Lung microvascular endothelial cell (primary cell): Measurements from ENCODE around the gene EIF4G3. TPM values are rescaled to one million over a fixed set of nuclear protein-coding genes. Genes with fewer than 3 reads are reported as not detected.
A peak's percentile ranks its signal among the peaks of the same experiment; 100 is the strongest.
"Not testable (repeated sequence)": the region's sequence is repeated elsewhere in the genome, so short reads cannot be mapped to it uniquely, and the experiment has no call there.

ENCODE experiments used
- DNase-seq, 2 donors: peaks; one replicate each; pipeline versions ENCODE4 v3.0.0 to v3.0.0-alpha.2; 2010; ENCODE audit warnings: low read depth in 2 of 2
- total RNA-seq: library from RNA; depleted of rRNA; stranded (reverse); fragments of >200 nt; gene quantifications from 2 replicates; pipeline ENCODE4 v1.2.1, GENCODE V29; 2014

Gene EIF4G3, protein sequence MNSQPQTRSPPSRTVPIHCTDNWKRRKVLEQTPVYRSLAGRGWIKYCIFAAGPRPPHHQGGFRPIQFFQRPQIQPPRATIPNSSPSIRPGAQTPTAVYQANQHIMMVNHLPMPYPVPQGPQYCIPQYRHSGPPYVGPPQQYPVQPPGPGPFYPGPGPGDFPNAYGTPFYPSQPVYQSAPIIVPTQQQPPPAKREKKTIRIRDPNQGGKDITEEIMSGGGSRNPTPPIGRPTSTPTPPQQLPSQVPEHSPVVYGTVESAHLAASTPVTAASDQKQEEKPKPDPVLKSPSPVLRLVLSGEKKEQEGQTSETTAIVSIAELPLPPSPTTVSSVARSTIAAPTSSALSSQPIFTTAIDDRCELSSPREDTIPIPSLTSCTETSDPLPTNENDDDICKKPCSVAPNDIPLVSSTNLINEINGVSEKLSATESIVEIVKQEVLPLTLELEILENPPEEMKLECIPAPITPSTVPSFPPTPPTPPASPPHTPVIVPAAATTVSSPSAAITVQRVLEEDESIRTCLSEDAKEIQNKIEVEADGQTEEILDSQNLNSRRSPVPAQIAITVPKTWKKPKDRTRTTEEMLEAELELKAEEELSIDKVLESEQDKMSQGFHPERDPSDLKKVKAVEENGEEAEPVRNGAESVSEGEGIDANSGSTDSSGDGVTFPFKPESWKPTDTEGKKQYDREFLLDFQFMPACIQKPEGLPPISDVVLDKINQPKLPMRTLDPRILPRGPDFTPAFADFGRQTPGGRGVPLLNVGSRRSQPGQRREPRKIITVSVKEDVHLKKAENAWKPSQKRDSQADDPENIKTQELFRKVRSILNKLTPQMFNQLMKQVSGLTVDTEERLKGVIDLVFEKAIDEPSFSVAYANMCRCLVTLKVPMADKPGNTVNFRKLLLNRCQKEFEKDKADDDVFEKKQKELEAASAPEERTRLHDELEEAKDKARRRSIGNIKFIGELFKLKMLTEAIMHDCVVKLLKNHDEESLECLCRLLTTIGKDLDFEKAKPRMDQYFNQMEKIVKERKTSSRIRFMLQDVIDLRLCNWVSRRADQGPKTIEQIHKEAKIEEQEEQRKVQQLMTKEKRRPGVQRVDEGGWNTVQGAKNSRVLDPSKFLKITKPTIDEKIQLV (N-terminal part only)
- 23.3 and 30.2 TPM in 2 replicates for total RNA-seq

DNA sequence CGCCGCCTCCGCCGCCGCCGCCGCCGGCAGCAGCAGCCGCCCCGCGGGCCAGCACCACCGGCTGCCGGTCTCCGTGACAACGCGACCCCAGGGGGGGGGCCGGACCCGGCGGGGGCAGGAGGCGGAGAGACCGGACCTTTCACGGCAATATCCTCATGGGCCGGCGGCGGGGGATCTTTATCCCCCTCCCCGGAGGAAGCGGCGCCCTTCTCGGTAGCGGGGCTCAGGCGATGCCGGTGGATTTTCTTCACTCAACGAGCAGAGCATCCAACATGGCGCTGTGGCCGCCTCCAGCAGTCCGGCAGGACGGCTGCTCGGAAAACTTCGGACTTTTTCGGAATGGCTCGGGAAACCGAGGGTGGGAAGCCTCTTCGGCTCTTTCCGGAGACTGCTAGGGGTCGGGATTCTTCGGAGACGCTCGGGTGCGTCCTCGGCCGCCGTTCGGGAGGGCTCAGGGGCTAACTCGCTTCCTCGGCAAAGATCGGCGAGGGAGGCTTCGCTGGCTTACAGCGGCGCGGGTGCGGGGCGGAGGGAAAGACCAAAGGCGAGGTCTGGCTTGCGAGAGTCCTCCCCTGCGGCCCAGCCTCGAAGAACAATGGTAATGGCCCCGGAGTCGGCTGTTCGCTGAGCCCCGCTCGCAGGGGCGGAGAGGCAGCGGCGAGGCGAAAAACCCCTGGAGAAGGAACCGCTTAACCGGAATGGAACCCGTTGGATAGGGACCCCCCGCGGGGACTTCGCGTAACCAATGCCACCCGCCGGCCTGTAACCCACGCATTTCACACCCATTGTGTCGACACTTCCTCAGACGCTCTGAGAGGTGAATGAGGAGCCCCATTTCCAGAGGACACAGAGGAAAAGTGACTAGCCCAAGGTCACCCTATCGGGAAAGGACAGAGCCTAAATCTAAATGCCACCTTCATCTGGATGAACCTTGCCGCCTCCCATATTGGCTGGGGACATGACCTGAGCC is at the start of gene EIF4G3:
TSS of gene EIF4G3 (minus strand) at position 312 of the 970 bp plus-strand sequence. CDS start 174,155 bp downstream, outside the sequence.
- peak; percentile 96 to 97 for DNase-seq

DNA sequence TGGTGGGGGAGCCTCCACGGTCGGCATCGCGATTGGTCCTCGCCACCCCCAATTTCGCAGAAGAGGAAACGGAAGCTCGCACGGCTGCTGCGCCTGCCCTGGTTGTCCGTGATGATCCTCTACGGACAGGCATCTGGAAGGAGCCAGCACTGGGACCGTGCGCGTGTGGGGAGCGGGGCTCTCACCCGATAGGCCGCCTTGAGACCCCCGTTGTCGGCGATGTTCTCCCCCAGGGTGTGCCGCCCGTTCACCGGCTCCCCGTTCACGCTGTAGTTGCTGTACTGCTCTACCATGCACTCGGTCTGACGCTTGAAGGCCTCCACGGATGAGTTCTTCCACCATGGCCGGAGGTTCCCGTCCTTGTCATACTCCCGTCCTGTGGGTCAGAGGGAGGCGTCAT is 48.4 kb upstream of the EIF4G3 start:
- no peak for DNase-seq

DNA sequence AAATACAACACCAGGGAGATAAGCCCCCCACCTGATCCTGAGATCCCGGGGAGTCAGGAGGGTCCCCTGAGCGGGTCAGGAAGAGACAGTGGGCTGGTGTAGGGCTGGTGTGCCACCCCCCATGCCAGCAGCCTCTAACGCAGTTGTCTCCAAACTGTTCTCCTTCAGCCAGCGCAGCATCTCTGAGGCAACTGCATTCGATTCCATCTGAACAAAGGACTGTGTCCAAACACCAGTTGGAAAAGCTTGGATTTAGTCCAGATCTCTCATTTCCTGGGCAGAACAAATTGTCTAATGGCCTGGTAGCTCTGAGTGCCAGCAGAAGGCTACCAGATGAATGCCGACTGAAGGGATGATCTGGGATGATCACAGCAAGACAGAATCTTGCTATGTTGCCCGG is 44.1 kb upstream of the EIF4G3 start:
- peak; percentile 44 to 70 for DNase-seq

DNA sequence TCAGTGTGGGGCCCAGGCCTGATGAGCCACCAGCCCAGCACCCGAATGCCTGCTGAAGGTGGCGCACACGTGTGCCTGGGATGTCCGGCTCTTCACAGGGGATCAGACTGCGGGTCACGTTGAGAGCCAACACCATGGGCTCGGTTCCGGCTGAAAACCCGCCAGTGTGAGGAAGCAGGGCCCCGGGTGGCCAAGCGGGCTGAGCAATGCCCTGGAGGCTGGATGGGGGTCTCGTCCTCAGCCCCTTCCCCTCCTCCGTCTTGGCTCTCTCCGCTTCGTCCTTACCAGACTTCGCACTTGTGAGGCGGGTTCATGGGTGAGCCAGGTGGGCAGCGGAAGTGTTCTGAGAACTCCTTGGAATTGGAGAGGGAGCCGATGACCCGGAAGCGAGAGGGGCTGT is 43.0 kb upstream of the EIF4G3 start:
- no peak for DNase-seq

DNA sequence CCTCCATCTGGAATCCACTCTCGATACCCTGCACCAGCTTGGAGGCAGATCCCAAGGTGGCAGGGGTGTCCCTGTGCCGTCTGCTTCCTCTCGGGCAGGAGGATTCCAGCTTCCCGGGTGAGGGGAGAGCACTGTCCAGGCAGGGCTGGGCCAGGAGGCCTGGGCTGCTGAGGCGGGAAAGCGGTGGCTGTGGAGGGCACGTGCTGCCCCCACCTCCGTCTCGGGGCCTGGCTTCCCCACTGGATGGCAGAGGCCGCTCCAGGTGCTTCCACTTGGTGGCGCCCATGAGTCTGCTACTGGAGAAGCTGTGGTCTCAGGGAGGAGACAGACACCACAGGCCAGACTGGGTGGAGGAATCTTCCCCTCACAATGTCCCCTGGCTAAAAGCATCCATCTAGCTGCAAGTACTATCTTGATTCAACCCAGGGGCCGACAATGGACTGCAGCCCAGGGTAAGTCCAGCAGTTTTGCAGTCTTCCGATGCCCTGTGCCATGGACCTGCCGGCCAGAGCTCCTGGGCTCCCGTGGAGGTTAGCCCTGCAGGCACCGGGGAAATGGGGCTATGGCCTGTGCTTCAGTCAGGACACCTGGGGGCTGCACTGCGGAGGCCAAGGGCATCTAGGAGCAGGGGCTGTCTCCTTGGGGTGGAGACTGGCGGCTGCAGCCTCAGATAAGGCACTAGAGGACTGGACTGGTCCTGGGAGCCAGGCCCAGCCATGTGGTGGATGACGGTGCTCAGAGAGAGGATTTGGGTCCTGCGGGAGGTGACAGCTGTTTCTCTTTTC is 41.3 kb upstream of the EIF4G3 start:
- DNase-seq: peak; percentile 41 to 50

DNA sequence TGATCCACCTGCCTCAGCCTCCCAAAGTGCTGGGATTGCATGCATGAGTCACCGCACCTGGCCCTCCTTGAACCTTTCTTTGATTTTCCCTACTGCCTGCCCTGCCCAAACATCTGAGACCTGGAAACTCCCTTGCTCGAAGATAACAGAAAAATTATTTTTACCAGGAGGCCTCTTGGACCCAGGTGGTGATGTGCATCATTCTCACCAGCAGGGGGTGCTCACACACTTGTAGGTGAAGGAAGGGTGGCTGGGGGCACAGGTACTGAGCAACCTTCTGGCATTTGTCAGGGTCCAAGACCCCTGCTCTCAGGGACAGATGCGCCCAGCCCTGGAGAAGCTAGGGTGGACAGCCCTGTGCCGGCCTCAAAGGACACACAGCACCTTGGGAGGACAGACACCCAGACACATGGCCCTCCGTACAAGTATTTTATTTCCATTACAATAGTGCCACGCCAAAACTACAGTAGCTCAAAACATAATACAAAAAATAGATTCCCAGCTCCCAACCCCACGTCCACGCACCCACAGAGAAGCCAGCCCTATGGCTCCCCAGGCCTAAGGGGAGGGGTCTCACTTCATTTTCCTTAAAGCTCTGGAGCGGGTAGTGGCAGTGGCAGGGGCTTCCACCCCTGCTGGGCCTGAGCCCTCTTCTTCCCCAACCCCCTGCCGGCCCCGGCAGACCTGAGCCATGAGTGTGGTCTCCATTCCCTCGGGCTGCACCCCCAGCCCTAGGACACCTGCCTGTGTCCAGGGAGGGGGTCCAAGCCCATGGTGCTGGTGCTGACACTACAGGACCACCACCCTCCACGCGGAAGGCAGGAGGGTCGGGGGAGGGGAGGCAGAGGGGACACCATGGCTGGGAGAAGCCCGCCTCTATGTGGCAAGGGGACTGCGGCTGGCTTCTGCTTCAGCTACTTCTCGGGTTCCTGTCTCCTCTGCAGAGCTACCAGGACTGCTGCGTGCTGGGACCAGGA is 40.4 kb upstream of the EIF4G3 start:
- DNase-seq: peak; percentile 59 to 69

DNA sequence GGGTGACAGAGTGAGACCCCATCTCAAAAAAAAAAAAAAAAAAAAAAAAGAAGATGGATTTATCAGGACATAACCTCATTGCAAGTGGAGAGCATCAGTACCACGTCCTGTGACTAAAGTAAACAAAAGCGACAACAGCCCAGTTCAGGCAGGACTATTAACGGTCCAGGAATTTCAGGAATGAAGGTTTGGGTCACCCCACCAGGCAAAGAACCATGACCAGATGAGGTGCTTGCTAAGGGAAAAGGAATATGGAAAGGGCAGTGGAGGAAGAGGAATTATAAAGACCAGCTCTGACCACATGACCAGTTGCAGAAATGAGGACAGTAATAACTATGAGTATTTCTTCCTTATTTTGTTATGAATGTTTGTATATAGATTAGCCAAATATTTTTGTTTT is 35.4 kb upstream of the EIF4G3 start:
- DNase-seq: no peak

DNA sequence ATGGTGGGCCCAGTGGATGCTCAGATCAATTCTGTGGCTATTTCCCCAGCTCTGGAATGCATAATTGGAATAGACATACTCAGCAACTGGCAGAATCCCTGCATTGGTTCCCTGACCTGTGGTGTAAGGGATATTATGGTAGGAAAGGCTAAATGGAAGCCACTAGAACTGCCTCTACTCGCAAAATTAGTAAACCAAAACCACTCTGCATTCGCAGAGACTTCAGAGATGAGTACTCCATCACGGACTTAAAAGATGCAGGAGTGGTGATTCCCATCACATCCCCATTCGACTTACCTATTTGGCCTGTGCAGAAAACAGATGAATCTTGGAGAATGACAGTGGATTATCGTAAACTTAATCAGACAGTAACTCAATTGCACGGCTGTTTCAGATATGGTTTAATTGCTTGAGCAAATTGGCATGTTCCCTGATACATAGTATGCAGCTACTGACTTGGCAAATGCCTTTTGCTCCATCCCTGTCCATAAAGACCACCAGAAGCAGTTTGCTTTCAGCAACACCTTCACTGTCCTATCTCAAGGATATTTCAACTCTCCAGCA is 31.5 kb upstream of the EIF4G3 start:
- not testable (repeated sequence) for DNase-seq

DNA sequence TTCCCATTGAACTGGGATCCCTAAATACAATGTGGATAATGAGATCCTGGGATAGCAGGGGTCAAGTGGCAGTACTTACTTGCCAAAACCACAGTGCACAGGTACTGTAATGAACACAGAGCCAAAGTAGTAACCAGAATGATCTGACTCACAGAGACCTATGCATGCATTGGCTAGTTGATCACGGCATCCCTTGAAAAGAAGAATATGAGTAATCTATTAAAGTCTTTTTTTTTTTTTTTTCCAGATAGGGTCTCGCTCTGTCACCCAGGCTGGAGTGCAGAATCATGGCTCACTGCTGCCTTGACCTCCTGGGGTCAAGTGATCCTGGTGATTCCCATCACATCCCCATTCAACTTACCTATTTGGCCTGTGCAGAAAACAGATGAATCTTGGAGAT is 29.4 kb upstream of the EIF4G3 start:
- no peak for DNase-seq

DNA sequence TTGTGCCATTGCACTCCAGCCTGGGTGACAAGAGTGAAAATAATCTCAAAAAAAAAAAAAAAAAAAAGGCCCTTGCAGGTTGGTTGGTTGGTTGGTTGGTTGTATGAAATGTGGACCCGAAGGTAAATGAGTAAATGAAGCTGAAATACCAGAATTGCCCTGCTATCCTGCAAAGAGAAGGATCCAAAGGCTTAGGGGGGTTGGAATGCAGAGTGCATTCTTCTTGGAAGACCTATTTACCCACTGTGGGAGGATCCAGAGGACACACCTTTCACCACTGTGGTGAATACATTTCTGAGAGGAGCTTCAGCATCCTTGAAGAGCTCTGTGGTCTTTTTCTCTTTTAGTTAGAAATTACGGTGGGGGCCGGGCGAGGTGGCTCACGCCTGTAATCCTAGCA is 28.7 kb upstream of the EIF4G3 start:
- no peak for DNase-seq

DNA sequence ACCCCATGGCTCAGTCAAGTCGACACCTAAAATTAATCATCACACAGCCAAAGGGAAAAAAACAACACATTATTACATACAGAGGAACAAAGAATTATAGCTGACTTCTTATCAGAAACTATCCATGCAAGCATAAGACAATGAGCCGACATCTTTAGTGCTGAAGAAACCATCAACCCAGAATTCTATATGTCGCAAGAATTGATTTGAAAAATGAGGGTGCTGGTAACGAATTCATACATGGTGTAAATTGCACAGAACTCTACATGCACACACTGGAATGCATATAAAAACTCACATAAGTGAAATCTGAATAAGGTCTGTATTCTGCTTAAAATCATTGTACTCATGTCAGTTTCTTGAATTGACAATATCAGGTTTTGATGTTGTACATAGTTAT is 25.0 kb upstream of the EIF4G3 start:
- no peak for DNase-seq

DNA sequence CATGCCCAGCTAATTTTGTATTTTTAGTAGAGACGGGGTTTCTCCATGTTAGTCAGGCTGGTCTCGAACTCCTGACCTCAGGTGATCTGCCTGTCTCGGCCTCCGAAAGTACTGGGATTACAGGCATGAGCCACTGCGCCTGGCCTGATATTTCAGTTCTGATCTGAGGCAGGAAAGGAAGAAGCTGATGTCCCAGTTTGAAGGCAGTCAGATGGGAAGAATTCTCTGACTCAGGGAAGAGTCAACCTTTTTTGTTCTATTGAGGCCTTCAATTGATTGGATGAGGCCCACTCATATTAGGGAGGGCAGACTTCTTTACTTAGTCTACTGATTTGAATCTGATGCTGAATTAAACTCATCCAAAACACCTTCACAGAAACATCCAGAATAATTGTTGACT is 24.5 kb upstream of the EIF4G3 start:
- DNase-seq: not testable (repeated sequence)

DNA sequence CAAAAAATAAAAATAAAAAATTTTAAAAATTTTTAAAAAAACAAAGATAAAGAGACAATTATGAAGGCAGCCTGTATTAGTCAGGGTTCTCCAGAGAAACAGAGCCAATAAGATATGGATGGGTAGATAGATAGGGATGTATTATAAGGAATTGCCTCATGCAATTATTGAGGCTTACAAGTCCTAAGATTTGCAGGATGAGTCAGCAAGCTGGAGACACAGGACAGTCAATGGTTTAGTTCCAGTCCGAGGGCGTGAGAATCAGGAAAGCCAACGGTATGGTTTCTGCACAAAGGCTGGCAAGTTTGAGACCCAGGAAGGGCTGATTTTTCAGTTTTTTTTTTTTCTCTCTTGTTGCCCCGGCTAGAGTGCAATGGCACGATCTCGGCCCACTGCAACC is 24.1 kb upstream of the EIF4G3 start:
- DNase-seq: no peak

DNA sequence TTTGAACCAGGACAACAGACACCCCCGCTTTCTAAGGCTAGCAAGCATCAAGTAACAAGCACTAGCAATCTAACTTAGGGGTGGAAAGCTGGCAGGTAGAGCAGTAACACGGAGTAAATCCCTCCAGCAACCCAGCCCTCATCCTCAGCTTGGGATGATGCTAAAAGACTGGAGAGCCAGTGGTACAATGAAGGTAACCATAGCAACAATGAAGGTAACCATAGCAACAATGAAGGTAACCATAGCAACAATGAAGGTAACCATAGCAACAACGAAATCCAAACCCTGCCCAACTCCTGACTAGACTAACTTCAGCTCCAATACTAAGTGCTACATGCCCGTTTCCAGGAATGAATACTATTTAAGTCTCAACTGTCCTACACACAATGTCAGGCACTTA is 22.2 kb upstream of the EIF4G3 start:
- no peak for DNase-seq

DNA sequence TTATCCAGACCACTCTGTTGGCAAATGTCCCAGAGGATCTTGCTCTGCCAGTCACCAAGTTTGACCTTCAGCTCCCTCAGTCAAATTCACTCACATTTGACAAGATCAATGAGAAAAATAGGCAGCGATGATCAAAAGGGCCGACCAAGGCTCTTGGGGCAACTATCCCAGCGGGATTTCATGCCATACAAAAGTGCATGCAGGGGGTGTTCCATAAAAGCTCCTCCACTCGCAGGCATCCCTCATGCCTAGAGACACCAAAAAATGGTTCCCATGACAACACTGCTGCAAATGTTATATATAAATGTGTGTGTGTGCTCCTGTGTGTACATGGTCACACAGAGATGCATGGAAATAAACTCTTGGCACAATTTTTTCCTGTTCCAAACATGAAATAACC is 16.2 kb upstream of the EIF4G3 start:
- DNase-seq: peak in 1 of 2 donors; percentile 20

DNA sequence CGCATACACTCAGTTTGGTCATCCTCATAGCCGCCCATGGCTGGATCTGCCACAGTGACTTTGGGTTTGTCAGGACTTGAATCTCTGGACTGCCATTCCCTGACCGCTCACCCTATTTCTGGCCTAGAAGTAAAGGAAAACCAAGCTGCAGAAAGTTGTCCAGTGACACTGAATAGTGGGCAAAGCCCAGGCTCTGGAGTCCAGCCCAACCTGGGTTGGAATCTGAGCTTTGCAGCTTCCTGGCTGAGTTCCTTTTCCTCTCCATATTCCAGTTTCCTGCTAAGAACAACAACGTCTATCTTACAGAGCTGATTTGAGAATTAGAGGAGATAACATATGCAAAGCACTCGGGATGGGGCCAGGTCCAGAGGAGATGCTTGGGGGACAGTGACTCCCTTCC is 15.6 kb upstream of the EIF4G3 start:
- DNase-seq: peak; percentile 63 to 64

DNA sequence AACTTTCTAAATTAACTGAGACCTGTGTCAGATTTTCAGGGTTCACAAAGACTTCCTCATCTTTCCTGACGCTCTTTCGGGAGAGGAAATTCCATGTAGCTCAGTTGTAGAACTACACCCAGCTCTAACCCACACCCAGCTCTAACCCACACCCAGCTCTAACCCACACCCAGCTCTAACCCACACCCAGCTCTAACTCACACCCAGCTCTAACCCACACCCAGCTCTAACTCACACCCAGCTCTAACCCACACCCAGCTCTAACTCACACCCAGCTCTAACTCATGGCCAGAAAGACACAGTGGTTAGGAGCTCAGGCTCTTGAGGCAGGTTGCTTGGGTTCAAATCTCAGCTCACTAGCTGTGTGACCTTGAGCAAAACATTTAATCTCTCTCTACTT is 14.1 kb upstream of the EIF4G3 start:
- DNase-seq: not testable (repeated sequence)

DNA sequence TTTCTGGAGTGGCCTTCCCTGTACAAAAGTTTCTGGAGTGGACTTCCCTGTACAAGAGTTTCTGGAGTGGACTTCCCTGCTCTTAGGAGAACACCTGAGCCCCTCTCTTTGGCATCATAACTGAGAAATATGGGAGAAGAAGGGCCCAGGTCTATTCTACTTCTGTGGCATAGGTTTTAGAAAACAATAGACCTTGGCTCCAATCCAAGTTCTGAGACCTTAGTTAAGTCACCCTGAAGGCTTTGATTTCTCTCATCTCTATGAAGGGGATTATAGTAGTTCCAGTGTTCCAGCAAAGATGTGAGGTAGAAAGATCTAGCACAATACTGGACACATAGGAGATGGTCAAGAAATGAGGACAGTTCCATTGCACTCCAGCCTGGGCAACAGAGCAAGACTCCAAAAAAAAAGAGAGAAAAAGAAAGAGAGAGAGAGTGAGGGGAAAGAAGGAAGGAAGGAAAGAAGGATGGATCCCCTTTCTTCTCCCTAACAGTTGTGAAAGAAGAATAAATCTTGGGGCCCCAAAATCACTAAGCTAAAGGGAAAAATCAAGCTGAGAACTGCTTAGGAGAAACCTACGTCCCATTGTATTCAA is 13.3 kb upstream of the EIF4G3 start:
- DNase-seq: peak; percentile 52 to 63
